ENCODE measurements around the gene MAEA. TPM values are rescaled to one million over a fixed set of nuclear protein-coding genes. Genes with fewer than 3 reads are reported as not detected.
"Not testable (repeated sequence)": the region's sequence is repeated elsewhere in the genome, so short reads cannot be mapped to it uniquely, and the experiment has no call there.

Gene MAEA
- total RNA-seq, 2 experiments from 2014 or later, result 63.9 to 70.0 TPM

DNA sequence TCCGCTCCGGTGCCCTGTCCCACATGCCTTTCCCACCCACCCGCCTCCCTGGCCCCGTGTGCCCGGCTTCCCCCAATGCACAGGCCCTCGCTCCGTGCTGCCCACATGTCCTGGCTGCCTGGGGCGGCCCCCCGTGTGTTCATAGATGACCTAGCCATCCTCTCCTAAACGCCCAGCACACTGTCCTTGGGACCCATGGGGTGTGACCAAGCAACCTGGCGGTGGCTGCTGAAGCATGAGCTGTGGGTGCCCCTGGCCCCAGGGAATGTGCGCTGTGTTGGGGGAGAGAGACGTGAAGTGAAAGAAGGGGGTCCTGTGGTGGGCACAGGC is 28.3 kb downstream of the MAEA start:
- ATAC-seq (no peak), DNase-seq (no peak)
- H3K27me3 Mint-ChIP-seq, result no peaks in the 10 kb centered on the region
- CTCF ChIA-PET, result interaction anchor here (0.9 to 1.6 kb wide), 3 partner anchors 9 to 28 kb away, joined by 3 read pairs; no protein-coding TSS in a partner anchor
- H3K9me3 Mint-ChIP-seq (ENCODE audit: low read depth), result no peaks in the 10 kb centered on the region
- no peak overlapping the region for H3K27ac Mint-ChIP-seq
- H3K4me1 Mint-ChIP-seq, result peaks cover 13% of the 10 kb centered on the region
- peaks cover 37% of the 10 kb centered on the region for H3K36me3 Mint-ChIP-seq
- no peak overlapping the region for H3K4me3 Mint-ChIP-seq

DNA sequence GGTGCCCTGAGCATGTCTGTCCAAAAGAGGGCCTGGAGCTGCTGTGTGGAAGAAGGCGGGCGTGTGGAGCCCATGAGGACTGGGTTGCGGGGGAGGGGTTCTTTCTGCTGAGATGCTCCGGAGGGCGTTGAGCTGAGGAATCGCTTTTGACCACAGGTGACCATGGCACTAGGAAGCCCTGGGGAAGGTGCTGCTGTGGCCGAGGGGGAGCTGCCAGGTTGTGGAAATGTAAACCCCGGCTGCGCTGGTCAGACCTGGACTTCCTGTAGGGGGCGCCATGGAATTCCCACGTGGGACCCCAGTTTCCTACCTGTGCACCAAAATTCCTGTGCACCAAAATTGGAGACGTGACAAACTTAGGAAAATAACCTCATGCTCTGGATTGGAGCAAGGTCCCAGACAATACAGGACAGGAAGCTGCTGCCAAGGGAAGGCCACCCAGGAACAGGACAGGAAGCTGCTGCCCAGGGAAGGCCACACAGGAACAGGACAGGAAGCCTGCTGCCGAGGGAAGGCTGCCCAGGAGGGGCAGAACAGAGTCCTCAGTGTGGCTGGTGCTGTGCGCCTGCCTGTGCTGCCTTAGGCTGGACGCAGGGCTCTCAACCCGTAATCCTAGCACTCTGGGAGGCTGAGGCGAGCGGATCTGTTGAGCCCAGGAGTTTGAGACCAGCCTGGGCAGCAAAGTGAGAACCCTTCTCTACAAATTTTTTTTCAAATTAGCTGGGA is 29.0 kb downstream of the MAEA start:
- CTCF ChIA-PET, result interaction anchor here (0.9 to 1.6 kb wide), 3 partner anchors 10 to 28 kb away, joined by 3 read pairs; no protein-coding TSS in a partner anchor
- DNase-seq (no peak), ATAC-seq (no peak)
- Mint-ChIP-seq H3K9me3 (ENCODE audit: low read depth) (no peaks in the 10 kb centered on the region), H3K27ac (no peak overlapping the region), H3K4me3 (no peak overlapping the region), H3K27me3 (no peaks in the 10 kb centered on the region), H3K36me3 (peaks cover 31% of the 10 kb centered on the region), H3K4me1 (peaks cover 11% of the 10 kb centered on the region)

DNA sequence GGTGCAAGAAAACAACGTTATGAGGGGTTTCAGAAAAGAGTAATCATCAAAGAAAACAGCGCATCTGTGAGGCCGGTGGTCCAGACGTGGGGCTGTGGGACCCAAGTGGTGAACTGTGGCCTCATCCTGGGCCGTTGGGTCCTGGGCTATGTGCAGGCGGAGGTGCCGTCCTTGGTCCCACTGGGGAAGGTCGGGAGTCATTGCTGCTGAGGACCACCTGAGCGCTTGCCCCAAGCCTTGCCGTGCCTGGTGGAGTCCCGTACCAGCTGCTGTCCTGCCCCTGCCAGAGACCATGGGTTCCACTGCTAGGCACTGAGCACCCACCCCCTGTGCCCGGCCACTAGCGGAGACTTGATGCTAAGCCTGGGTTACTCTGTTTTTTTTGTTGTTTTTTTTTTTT is 31.8 kb downstream of the MAEA start:
- no peaks in the 10 kb centered on the region for H3K27me3 Mint-ChIP-seq
- H3K4me3 Mint-ChIP-seq, result no peak overlapping the region
- no peak overlapping the region for H3K27ac Mint-ChIP-seq
- DNase-seq, result no peak
- CTCF ChIA-PET, result no interaction called here
- H3K9me3 Mint-ChIP-seq (ENCODE audit: low read depth), result no peaks in the 10 kb centered on the region
- H3K4me1 Mint-ChIP-seq, result peaks cover 4% of the 10 kb centered on the region
- ATAC-seq, result no peak
- H3K36me3 Mint-ChIP-seq, result peaks cover 22% of the 10 kb centered on the region

DNA sequence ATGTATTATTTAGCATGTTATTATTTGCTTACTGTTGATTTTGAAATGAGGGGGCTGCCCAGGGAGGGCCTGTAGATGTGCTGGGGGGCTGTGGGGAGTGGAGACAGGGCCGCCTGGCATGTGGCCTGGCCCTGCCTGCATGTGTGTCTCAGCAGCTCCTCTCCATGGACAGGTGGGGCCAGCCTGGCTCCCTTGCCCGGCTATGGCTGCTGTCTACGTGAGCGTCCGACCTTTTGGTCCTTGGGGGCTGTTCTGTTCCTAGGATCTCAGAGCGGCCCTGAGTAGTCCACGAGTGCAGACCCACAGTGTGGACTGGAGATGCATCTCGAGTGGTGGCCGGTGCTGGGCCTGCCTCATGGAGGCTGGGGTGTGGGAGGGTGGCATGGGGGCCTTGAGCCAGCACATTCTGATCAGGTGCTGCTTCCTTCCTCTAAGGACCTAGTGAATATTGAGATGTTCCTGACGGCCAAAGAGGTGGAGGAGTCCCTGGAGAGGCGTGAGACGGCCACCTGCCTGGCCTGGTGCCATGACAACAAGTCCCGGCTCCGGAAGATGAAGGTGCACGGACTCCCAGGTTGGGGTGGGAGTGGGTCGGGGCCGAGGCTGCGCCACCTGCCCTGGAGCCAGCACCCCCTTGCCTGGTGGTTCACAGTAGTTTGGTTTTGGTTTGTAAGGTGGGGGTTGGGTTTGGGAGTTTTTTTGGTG is 32.4 kb downstream of the MAEA start:
- CTCF ChIA-PET, result no interaction called here
- H3K27me3 Mint-ChIP-seq, result no peaks in the 10 kb centered on the region
- peaks cover 22% of the 10 kb centered on the region for H3K36me3 Mint-ChIP-seq
- no peak overlapping the region for H3K4me3 Mint-ChIP-seq
- H3K9me3 Mint-ChIP-seq (ENCODE audit: low read depth), result no peaks in the 10 kb centered on the region
- DNase-seq, result no peak
- peaks cover 3% of the 10 kb centered on the region for H3K4me1 Mint-ChIP-seq
- ATAC-seq, result no peak
- H3K27ac Mint-ChIP-seq, result no peak overlapping the region

DNA sequence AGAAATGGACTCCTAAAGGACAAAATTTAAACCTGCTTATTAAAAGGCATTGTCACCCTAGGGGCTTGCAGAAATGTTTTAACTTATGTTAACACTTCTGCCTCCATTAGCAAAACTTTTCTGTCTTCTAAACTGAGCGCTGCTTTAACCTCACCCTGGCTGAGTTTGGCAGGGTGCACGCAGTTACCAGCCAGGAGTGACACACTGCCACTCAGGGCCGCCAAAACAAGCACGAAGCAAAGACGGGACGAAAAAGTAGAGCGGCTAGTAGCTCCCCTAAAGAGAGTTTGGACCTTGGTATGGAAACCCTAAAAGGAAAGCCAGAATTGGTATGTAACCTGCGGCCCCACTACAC is 33.6 kb downstream of the MAEA start:
- H3K36me3 Mint-ChIP-seq, result peaks cover 13% of the 10 kb centered on the region
- no peaks in the 10 kb centered on the region for H3K9me3 Mint-ChIP-seq (ENCODE audit: low read depth)
- CTCF ChIA-PET, result interaction anchor here (0.7 kb wide), 1 partner anchor 9 kb away, joined by 4 read pairs; no protein-coding TSS in a partner anchor
- no peak overlapping the region for H3K4me3 Mint-ChIP-seq
- ATAC-seq (no peak), DNase-seq (no peak)
- peaks cover under 1% of the 10 kb centered on the region for H3K4me1 Mint-ChIP-seq
- H3K27me3 Mint-ChIP-seq, result no peaks in the 10 kb centered on the region
- H3K27ac Mint-ChIP-seq, result no peak overlapping the region

DNA sequence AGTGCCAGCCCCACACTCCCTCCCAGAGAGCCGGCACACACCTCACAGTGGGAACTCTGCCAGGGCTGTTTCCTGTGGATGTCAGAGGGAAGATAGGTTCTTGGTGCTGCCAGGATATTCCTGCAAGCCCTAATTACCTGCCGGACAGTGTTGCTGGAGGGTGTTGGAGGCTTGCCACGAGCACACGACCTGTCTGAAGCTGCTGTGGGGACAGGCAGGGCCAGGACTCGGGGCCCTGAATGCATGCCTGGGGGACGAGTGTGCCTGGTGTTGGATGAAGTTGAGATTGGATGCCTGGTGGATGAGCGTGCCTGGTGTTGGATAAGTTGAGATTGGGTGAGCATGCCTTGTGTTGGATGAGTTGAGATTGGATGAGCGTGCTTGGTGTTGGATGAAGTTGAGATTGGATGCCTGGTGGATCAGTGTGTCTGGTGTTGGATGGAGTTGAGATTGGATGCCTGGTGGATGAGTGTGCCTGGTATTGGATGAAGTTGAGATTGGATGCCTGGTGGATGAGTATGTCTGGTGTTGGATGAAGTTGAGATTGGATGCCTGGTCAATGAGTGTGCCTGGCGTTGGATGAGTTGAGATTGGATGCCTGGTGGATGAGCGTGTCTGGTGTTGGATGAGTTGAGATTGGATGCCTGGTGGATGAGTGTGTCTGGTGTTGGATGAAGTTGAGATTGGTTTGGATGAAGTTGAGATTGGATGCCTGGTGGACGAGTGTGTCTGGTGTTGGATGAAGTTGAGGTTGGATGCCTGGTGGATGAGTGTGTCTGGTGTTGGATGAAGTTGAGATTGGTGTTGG is 34.1 kb downstream of the MAEA start:
- ATAC-seq, result no peak
- peaks cover under 1% of the 10 kb centered on the region for H3K4me1 Mint-ChIP-seq

DNA sequence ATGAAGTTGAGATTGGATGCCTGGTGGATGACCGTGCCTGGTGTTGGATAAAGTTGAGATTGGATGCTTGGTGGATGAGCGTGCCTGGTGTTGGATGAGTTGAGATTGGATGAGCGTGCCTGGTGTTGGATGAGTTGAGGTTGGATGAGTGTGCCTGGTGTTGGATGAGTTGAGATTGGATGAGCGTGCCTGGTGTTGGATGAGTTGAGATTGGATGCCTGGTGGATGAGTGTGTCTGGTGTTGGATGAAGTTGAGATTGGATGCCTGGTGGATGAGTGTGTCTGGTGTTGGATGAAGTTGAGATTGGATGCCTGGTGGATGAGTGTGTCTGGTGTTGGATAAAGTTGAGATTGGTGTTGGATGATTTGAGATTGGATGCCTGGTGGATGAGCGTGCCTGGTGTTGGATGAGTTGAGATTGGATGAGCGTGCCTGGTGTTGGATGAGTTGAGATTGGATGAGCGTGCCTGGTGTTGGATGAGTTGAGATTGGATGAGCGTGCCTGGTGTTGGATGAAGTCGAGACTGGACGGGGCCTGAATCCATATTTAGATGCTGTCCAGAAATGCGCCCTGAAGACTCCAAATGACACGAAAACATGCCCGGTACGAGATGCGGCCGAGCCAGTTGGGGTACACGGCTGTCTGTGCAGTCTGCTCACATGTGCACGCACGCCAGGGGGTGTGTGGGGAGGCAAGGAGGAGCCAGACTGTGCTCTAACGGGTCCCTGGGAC is 34.9 kb downstream of the MAEA start:
- CTCF ChIA-PET; H3K27me3 Mint-ChIP-seq; H3K4me3 Mint-ChIP-seq; H3K4me1 Mint-ChIP-seq; H3K27ac Mint-ChIP-seq; ATAC-seq; H3K9me3 Mint-ChIP-seq (ENCODE audit: low read depth); DNase-seq: not testable (repeated sequence)
- peaks cover 16% of the 10 kb centered on the region for H3K36me3 Mint-ChIP-seq

More for the DNA sequence above, 34.1 kb downstream of the MAEA start:
- no peak for DNase-seq
- CTCF ChIA-PET, result interaction anchor here (0.7 kb wide), 1 partner anchor 9 kb away, joined by 4 read pairs; no protein-coding TSS in a partner anchor
- no peaks in the 10 kb centered on the region for H3K27me3 Mint-ChIP-seq
- no peak overlapping the region for H3K27ac Mint-ChIP-seq
- peaks cover 11% of the 10 kb centered on the region for H3K36me3 Mint-ChIP-seq
- no peaks in the 10 kb centered on the region for H3K9me3 Mint-ChIP-seq (ENCODE audit: low read depth)
- H3K4me3 Mint-ChIP-seq, result no peak overlapping the region

DNA sequence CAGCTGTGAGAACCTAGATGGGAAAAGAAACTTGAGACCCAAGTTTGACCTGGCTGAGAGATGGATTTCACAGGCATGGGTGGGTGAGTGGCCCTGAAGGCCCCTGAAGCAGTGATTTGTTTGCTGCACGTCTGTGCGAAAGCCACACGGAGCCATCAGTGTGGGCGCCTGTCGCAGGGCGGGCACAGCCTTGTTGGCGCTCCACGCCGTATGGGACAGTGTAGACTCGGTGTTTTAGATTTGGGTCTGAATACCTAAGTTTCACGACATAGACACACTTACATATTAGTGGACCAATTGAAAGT is 35.4 kb downstream of the MAEA start:
- H3K9me3 Mint-ChIP-seq (ENCODE audit: low read depth), result no peaks in the 10 kb centered on the region
- DNase-seq (no peak), ATAC-seq (no peak)
- H3K27me3 Mint-ChIP-seq, result no peaks in the 10 kb centered on the region
- H3K4me1 Mint-ChIP-seq, result peaks cover 13% of the 10 kb centered on the region
- H3K36me3 Mint-ChIP-seq, result peaks cover 16% of the 10 kb centered on the region
- CTCF ChIA-PET, result no interaction called here
- H3K4me3 Mint-ChIP-seq, result no peak overlapping the region
- no peak overlapping the region for H3K27ac Mint-ChIP-seq

DNA sequence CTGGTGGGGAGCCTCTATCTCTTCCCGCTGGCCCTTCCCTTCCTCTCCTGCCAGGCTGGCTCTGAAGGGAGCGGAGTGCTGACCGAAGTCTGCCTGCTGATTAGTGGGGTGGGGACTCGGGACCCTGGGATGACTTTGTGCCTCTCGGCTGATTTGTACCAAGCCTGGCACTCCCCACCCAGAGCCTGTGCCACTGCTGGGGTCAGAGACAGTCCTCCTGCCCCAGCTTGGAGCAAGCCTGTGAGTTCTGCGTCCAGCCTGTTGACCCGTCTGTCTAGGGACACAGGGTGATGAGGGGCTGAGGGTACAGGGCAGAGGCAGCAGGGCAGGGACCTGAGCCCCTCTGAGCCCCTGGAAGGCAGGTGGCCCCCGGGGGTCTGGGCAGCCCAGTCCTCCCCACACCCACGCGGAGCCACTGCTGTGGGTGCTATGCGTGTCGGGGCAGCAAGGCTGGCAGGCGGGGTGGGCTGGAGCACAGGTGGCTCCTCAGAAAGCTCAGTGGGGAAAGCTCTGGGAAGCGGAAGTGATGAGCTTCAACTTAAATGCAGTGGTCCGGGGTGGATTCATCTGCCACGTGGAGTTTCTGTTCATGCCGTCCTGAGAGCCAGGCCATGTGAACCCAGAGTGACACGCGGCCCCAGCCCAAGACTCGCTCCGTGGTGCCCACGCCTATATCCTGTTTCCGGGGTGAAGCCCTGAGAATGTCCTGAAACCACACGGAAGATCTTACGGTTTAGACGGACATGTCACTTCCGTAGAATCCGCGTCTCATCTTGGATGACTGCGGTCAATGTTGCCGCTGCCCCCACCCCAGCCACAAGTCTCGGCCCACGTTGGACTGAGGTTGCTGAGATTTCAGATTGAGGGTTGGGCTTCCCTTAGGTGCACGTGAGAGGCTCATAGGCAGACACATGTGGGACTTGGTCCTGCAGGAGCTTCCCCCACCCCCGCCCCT is 36.3 kb downstream of the MAEA start:
- Mint-ChIP-seq H3K4me3 (no peak overlapping the region), H3K4me1 (peaks cover 21% of the 10 kb centered on the region), H3K27ac (no peak overlapping the region), H3K36me3 (peaks cover 18% of the 10 kb centered on the region), H3K9me3 (ENCODE audit: low read depth) (no peaks in the 10 kb centered on the region), H3K27me3 (no peaks in the 10 kb centered on the region)
- no peak for ATAC-seq
- CTCF ChIA-PET, result no interaction called here
- no peak for DNase-seq

DNA sequence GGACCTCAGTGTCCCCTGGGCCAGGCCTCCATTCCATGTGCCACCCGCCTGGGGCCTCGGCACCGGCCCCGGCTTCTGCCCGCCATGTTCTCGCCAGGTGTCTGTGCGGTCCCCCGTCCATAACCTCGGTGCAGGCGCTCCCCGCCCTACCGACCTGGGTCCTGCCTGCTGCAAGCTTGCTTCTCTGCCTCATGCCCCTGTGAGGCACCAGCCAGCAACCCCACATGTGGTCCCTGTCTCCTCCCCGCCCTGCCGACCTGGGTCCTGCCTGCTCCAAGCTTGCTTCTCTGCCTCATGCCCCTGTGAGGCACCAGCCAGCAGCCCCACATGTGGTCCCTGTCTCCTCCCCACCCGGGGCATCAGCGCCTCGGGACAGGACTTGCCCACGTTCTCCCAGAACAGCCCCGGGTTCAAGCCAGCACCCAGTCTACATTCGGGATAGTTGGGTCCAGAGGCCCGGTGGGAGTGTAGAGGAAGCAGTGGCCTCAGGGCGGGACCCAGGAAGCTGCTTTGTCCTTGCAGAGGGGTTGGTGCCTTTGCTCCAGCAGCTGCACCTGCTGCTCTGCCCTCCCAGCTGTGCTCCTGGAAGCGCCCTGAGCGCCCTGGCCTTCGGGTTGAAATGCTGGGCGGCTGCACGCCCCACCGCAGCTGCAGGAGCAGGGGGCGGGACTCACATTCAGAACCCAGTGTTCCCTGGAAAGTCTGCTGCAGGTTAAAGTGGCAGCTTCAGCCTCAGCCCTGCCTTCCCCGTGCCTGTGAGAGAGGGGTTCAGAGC is 37.2 kb downstream of the MAEA start:
- Mint-ChIP-seq H3K27me3 (no peaks in the 10 kb centered on the region), H3K4me3 (no peak overlapping the region), H3K4me1 (peaks cover 28% of the 10 kb centered on the region), H3K9me3 (ENCODE audit: low read depth) (no peaks in the 10 kb centered on the region), H3K36me3 (peaks cover 18% of the 10 kb centered on the region), H3K27ac (no peak overlapping the region)
- ATAC-seq (no peak), DNase-seq (no peak)
- CTCF ChIA-PET, result no interaction called here

DNA sequence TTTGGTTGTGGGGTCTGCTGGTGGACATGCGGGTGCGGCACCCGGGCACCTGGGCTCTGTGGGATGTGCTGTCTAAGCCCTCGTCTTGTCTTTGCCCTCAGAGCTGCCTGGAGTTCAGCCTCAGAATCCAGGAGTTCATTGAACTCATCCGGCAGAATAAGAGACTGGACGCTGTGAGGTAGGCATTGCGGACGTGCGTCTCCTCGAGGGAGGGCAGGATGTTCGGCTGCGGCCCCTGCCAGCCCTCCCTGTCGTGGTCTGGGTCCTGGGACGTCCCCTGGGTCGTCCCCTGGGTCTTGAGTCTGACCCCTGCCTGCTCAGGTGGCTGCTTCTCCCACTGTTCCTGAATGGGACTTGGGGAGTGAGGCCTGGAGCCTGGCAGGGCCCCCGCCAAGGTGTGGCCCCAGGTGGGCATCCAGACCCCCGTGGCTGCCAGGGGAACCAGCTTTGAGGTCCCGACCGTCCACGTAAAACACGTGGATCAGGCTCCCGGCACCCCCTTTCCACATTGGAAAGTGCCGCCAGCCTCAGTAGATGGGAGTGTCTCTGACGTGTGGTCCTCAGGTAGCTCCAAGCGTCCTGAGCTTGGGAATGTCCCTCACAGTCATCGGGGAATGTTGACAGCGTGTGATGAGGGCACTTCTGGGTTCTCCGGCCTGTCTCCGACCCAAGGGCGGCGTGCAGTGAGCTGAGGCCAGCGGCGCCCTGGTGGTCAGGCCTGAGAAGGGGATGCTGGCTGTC is 38.0 kb downstream of the MAEA start:
- CTCF ChIA-PET, result no interaction called here
- ATAC-seq (no peak), DNase-seq (no peak)
- H3K27me3 Mint-ChIP-seq, result no peaks in the 10 kb centered on the region
- peaks cover 29% of the 10 kb centered on the region for H3K4me1 Mint-ChIP-seq
- H3K36me3 Mint-ChIP-seq, result peaks cover 23% of the 10 kb centered on the region
- no peak overlapping the region for H3K4me3 Mint-ChIP-seq
- no peaks in the 10 kb centered on the region for H3K9me3 Mint-ChIP-seq (ENCODE audit: low read depth)
- no peak overlapping the region for H3K27ac Mint-ChIP-seq

All from activated CD8-positive, alpha-beta memory T cell treated with anti-CD3 and anti-CD28 coated beads, Interleukin-2, amount 10 ng/mL, durations not matched to agents 7 days and 5 days (primary cell).